Vagina (tissue), 2 donors: ENCODE measurements around the gene LY6G6C.

Experiments used
- CTCF ChIP-seq, 3 experiments: fragments of 450-650 bp in 2 of 3; fragments of 200-600 bp in 1 of 3; sonication (generic) in 1 of 3; IDR thresholded peaks; one replicate each; pipeline ENCODE4 v1.5.1; 2017 to 2019; ENCODE audit warnings: antibody characterized with exemption in 3 of 3, mild to moderate bottlenecking in 2 of 3, moderate library complexity in 2 of 3
- POLR2A ChIP-seq, 2 donors: fragments of 450-650 bp; IDR thresholded peaks; one replicate each; pipeline ENCODE4 v1.6.1; 2017; ENCODE audit warnings: antibody characterized with exemption in 2 of 2, mild to moderate bottlenecking in 2 of 2, moderate library complexity in 2 of 2

- TF ChIP-seq POLR2A (IDR thresholded peaks at IDR 0.05) (no peak), CTCF (IDR thresholded peaks at IDR 0.05) (no peak)
Observed at GRCh38 chr6:31693535-31693934, 28.0 kb downstream of the LY6G6C start.
